GM23338 (cell line): Measurements from ENCODE around the gene HBQ1. TPM values are rescaled to one million over a fixed set of nuclear protein-coding genes. Genes with fewer than 3 reads are reported as not detected.
A peak's percentile ranks its signal among the peaks of the same experiment; 100 is the strongest.

Experiments
- ATAC-seq: fragments of 200-7000 bp; cut with Tn5 transposase; 3 replicates; pipeline ENCODE4 v1.9.1; 2020
- DNase-seq: peaks from one replicate; pipeline ENCODE4 v3.0.0-alpha.2; 2015; ENCODE audit warnings: low spot score
- H2AFZ ChIP-seq: fragments of 200-600 bp; sonication (generic); 2 replicates; pipeline ENCODE4 v1.8.0; 2016; ENCODE audit warnings: antibody characterized with exemption, mild to moderate bottlenecking, moderate library complexity
- H3F3A ChIP-seq: fragments of 200-600 bp; sonication (generic); replicated peaks from 2 replicates; pipeline ENCODE4 v1.8.0; 2017; ENCODE audit warnings: antibody characterized with exemption, mixed run types, low read depth
- H3K27ac ChIP-seq: fragments of 200-600 bp; sonication (generic); 2 replicates; pipeline ENCODE4 v1.6.1; 2016; ENCODE audit warnings: low read depth
- H3K27me3 ChIP-seq: fragments of 200-600 bp; sonication (generic); 2 replicates; pipeline ENCODE4 v1.8.0; 2016; ENCODE audit warnings: mild to moderate bottlenecking, mixed run types, moderate library complexity; ENCODE audit not compliant: insufficient read depth
- H3K36me3 ChIP-seq: fragments of 200-600 bp; sonication (generic); 2 replicates; pipeline ENCODE4 v1.8.0; 2016; ENCODE audit warnings: mild to moderate bottlenecking; ENCODE audit not compliant: insufficient read depth
- H3K4me1 ChIP-seq: fragments of 200-600 bp; sonication (generic); 2 replicates; pipeline ENCODE4 v1.8.0; 2016; ENCODE audit warnings: mild to moderate bottlenecking, moderate library complexity; ENCODE audit not compliant: insufficient read depth
- H3K4me2 ChIP-seq: fragments of 200-600 bp; sonication (generic); 2 replicates; pipeline ENCODE4 v1.7.1; 2017; ENCODE audit warnings: mixed run types
- H3K4me3 ChIP-seq: fragments of 200-600 bp; sonication (generic); 2 replicates; pipeline ENCODE4 v1.6.1; 2016; ENCODE audit warnings: mixed run types
- H3K79me2 ChIP-seq: fragments of 200-600 bp; sonication (generic); replicated peaks from 2 replicates; pipeline ENCODE4 v1.8.0; 2017; ENCODE audit warnings: mild to moderate bottlenecking; ENCODE audit not compliant: insufficient read depth
- H3K9me2 ChIP-seq: fragments of 200-600 bp; sonication (generic); 2 replicates; pipeline ENCODE4 v1.8.0; 2017; ENCODE audit not compliant: insufficient read depth
- H4K20me1 ChIP-seq: fragments of 200-600 bp; sonication (generic); replicated peaks from 2 replicates; pipeline ENCODE4 v1.8.0; 2017; ENCODE audit warnings: mild to moderate bottlenecking; ENCODE audit not compliant: insufficient read depth
- H3K27ac Mint-ChIP-seq: 2 replicates; pipeline ENCODE4 v1.8.0; 2020; ENCODE audit warnings: inconsistent platforms, mild to moderate bottlenecking, moderate library complexity, mixed read lengths
- H3K27me3 Mint-ChIP-seq: 3 replicates; pipeline ENCODE4 v1.8.0; 2022; ENCODE audit warnings: low read depth, mild to moderate bottlenecking, moderate library complexity, mixed read lengths, inconsistent platforms; ENCODE audit not compliant: insufficient read depth, poor library complexity
- H3K36me3 Mint-ChIP-seq: 3 replicates; pipeline ENCODE4 v1.8.0; 2021; ENCODE audit warnings: low read depth, mild to moderate bottlenecking, inconsistent platforms, moderate library complexity, mixed read lengths
- H3K4me1 Mint-ChIP-seq: 3 replicates; pipeline ENCODE4 v1.8.0; 2020; ENCODE audit warnings: mild to moderate bottlenecking, inconsistent platforms, mixed read lengths
- H3K4me3 Mint-ChIP-seq: 3 replicates; pipeline ENCODE4 v1.8.0; 2021; ENCODE audit warnings: moderate library complexity, mild to moderate bottlenecking, inconsistent platforms, mixed read lengths
- H3K9me3 Mint-ChIP-seq: 3 replicates; pipeline ENCODE4 v1.8.0; 2020; ENCODE audit warnings: moderate library complexity, mild to moderate bottlenecking, inconsistent platforms, mixed read lengths
- CREB1 ChIP-seq: fragments of 250-450 bp; sonication (Bioruptor Pico); IDR thresholded peaks from 2 replicates; pipeline ENCODE4 v1.5.0; 2020; ENCODE audit warnings: low read depth, mild to moderate bottlenecking, moderate library complexity
- ETS1 ChIP-seq: IDR thresholded peaks from 2 replicates; pipeline ENCODE4 v1.6.1; 2016; ENCODE audit warnings: antibody characterized with exemption
- EZH2phosphoT487 ChIP-seq: fragments of 200-600 bp; sonication (generic); IDR thresholded peaks from one replicate; pipeline ENCODE4 v1.8.1; 2018; ENCODE audit warnings: antibody characterized with exemption; ENCODE audit not compliant: unreplicated experiment
- NANOG ChIP-seq: IDR thresholded peaks from 2 replicates; pipeline ENCODE4 v1.6.1; 2016; ENCODE audit warnings: antibody characterized with exemption, borderline replicate concordance
- POLR2AphosphoS5 ChIP-seq: IDR thresholded peaks from 2 replicates; pipeline ENCODE4 v1.6.1; 2016; ENCODE audit warnings: antibody characterized with exemption, low read depth
- STAT1 ChIP-seq: IDR thresholded peaks from one replicate; pipeline ENCODE4 v1.6.1; 2016; ENCODE audit warnings: antibody characterized with exemption; ENCODE audit not compliant: unreplicated experiment
- ZNF331 ChIP-seq: fragments of 250-450 bp; sonication (Bioruptor Pico); IDR thresholded peaks from 2 replicates; pipeline ENCODE4 v1.5.0; 2020; ENCODE audit warnings: low read depth, mild to moderate bottlenecking, moderate library complexity
- polyA plus RNA-seq: library from polyadenylated mRNA; unstranded; fragments of >200 nt; fragmentation: Nextera tagmentation; extraction: Ambion mirVana; gene quantifications from 2 replicates; pipeline ENCODE4 v1.2.1, GENCODE V29; 2016
- total RNA-seq: library from RNA; depleted of rRNA; stranded (reverse); fragments of >200 nt; shearing (Covaris generic); gene quantifications from 2 replicates; pipeline ENCODE4 v1.2.3, GENCODE V29; 2014
- TF ChIP-seq, protein P1 (sequence below), 2 experiments: fragments of 200-600 bp in 1 of 2; sonication (generic) in 1 of 2; conservative IDR thresholded peaks; 2 replicates each; pipeline versions ENCODE4 v1.5.1 to v1.6.1; 2016 to 2017; ENCODE audit warnings: antibody characterized with exemption in 2 of 2, low read depth in 2 of 2, mild to moderate bottlenecking in 2 of 2, moderate library complexity in 1 of 2
- TF ChIP-seq, protein P2 (sequence below): fragments of 250-450 bp; sonication (Bioruptor Pico); IDR thresholded peaks from 2 replicates; pipeline ENCODE4 v1.5.0; 2020; ENCODE audit warnings: mild to moderate bottlenecking, moderate library complexity

The HBQ1 gene
- total and polyA plus RNA-seq, 2 experiments from 2014 or later: 6.6 to 8.5 TPM

DNA sequence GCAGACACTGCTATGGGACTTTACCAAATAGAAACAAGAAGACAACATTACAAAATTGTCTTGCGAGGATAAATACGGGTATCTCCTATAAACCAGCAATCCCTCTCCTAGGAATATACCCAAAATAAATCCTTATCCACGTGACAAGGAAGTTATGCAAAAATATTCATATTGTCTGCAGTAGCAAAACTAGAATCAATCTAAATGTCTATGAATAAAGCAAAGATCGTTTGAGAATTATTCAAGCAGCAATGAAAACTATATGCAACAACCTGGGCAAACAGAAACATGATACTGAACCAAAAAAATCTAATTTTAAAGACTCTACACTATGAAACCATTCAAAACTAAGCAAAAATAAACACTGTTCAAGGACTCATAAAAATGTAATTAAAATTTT, 39.8 kb downstream of the HBQ1 start:
- Histone ChIP-seq H2AFZ (no peak overlapping the region), H3K79me2 (peaks cover 100% of the 10 kb centered on the region), H3K27me3 (no peaks in the 10 kb centered on the region), H3K4me3 (no peak overlapping the region), H3K27ac (no peak overlapping the region), H3F3A (peaks cover 21% of the 10 kb centered on the region), H3K4me2 (no peak overlapping the region), H4K20me1 (peaks cover 53% of the 10 kb centered on the region), H3K4me1 (no peaks in the 10 kb centered on the region), H3K36me3 (peaks cover 68% of the 10 kb centered on the region), H3K9me2 (no peaks in the 10 kb centered on the region)
- Mint-ChIP-seq H3K9me3 (no peaks in the 10 kb centered on the region), H3K27me3 (peaks cover 1% of the 10 kb centered on the region), H3K4me3 (no peak overlapping the region), H3K27ac (no peak overlapping the region), H3K4me1 (no peaks in the 10 kb centered on the region), H3K36me3 (peaks cover 93% of the 10 kb centered on the region)
- no peak for TF ChIP-seq NANOG
- DNase-seq (no peak), ATAC-seq (no peak)

- ATAC-seq (peak; percentile 51), DNase-seq (peak; percentile 33)
- peaks cover 57% of the 10 kb centered on the region for H3K79me2 ChIP-seq
- H3K36me3 ChIP-seq: peaks cover 38% of the 10 kb centered on the region
- Mint-ChIP-seq H3K27me3 (peaks cover 4% of the 10 kb centered on the region), H3K36me3 (peaks cover 50% of the 10 kb centered on the region), H3K27ac (peak overlapping the region; percentile 96), H3K9me3 (no peaks in the 10 kb centered on the region), H3K4me1 (peaks cover 17% of the 10 kb centered on the region; the same call in 2 of the 3 replicates), H3K4me3 (peak overlapping the region; percentile 98)
- no peaks in the 10 kb centered on the region for H3K9me2 ChIP-seq
- H2AFZ ChIP-seq: 0 out of 2 replicates have a peak overlapping the region, but pooled peaks have one; percentile 59
- peaks cover 41% of the 10 kb centered on the region for H4K20me1 ChIP-seq
- H3F3A ChIP-seq: peaks cover 25% of the 10 kb centered on the region
- peaks cover 11% of the 10 kb centered on the region for H3K4me1 ChIP-seq
- H3K4me2 ChIP-seq: peak overlapping the region; percentile 99
- peak overlapping the region; percentile 74; the same call in 1 of the 2 replicates for H3K27ac ChIP-seq
- H3K27me3 ChIP-seq: no peaks in the 10 kb centered on the region
- peak overlapping the region; percentile 100 for H3K4me3 ChIP-seq
- 0 out of 2 replicates have a peak, but pooled peaks have one; percentile 13 for TF ChIP-seq ETS1
- no peak for TF ChIP-seq STAT1
- TF ChIP-seq EZH2phosphoT487: no peak
- TF ChIP-seq, protein P1, sequence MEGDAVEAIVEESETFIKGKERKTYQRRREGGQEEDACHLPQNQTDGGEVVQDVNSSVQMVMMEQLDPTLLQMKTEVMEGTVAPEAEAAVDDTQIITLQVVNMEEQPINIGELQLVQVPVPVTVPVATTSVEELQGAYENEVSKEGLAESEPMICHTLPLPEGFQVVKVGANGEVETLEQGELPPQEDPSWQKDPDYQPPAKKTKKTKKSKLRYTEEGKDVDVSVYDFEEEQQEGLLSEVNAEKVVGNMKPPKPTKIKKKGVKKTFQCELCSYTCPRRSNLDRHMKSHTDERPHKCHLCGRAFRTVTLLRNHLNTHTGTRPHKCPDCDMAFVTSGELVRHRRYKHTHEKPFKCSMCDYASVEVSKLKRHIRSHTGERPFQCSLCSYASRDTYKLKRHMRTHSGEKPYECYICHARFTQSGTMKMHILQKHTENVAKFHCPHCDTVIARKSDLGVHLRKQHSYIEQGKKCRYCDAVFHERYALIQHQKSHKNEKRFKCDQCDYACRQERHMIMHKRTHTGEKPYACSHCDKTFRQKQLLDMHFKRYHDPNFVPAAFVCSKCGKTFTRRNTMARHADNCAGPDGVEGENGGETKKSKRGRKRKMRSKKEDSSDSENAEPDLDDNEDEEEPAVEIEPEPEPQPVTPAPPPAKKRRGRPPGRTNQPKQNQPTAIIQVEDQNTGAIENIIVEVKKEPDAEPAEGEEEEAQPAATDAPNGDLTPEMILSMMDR (conservative IDR thresholded peaks at IDR 0.05; ENCODE audit: low read depth in 2 of 2): no peak
- no peak for TF ChIP-seq CREB1 (CRISPR knock-in tag)
- TF ChIP-seq ZNF331 (CRISPR knock-in tag): no peak
- TF ChIP-seq, protein P2, sequence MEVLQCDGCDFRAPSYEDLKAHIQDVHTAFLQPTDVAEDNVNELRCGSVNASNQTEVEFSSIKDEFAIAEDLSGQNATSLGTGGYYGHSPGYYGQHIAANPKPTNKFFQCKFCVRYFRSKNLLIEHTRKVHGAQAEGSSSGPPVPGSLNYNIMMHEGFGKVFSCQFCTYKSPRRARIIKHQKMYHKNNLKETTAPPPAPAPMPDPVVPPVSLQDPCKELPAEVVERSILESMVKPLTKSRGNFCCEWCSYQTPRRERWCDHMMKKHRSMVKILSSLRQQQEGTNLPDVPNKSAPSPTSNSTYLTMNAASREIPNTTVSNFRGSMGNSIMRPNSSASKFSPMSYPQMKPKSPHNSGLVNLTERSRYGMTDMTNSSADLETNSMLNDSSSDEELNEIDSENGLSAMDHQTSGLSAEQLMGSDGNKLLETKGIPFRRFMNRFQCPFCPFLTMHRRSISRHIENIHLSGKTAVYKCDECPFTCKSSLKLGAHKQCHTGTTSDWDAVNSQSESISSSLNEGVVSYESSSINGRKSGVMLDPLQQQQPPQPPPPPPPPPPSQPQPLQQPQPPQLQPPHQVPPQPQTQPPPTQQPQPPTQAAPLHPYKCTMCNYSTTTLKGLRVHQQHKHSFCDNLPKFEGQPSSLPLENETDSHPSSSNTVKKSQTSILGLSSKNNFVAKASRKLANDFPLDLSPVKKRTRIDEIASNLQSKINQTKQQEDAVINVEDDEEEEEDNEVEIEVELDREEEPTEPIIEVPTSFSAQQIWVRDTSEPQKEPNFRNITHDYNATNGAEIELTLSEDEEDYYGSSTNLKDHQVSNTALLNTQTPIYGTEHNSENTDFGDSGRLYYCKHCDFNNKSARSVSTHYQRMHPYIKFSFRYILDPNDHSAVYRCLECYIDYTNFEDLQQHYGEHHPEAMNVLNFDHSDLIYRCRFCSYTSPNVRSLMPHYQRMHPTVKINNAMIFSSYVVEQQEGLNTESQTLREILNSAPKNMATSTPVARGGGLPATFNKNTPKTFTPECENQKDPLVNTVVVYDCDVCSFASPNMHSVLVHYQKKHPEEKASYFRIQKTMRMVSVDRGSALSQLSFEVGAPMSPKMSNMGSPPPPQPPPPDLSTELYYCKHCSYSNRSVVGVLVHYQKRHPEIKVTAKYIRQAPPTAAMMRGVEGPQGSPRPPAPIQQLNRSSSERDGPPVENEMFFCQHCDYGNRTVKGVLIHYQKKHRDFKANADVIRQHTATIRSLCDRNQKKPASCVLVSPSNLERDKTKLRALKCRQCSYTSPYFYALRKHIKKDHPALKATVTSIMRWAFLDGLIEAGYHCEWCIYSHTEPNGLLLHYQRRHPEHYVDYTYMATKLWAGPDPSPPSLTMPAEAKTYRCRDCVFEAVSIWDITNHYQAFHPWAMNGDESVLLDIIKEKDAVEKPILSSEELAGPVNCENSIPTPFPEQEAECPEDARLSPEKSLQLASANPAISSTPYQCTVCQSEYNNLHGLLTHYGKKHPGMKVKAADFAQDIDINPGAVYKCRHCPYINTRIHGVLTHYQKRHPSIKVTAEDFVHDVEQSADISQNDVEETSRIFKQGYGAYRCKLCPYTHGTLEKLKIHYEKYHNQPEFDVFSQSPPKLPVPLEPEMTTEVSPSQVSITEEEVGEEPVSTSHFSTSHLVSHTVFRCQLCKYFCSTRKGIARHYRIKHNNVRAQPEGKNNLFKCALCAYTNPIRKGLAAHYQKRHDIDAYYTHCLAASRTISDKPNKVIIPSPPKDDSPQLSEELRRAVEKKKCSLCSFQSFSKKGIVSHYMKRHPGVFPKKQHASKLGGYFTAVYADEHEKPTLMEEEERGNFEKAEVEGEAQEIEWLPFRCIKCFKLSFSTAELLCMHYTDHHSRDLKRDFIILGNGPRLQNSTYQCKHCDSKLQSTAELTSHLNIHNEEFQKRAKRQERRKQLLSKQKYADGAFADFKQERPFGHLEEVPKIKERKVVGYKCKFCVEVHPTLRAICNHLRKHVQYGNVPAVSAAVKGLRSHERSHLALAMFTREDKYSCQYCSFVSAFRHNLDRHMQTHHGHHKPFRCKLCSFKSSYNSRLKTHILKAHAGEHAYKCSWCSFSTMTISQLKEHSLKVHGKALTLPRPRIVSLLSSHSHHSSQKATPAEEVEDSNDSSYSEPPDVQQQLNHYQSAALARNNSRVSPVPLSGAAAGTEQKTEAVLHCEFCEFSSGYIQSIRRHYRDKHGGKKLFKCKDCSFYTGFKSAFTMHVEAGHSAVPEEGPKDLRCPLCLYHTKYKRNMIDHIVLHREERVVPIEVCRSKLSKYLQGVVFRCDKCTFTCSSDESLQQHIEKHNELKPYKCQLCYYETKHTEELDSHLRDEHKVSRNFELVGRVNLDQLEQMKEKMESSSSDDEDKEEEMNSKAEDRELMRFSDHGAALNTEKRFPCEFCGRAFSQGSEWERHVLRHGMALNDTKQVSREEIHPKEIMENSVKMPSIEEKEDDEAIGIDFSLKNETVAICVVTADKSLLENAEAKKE (CRISPR knock-in tag): no peak
- TF ChIP-seq POLR2AphosphoS5: no peak
These were observed 48.0 kb downstream of the HBQ1 start for GRCh38 chr16:228151-228851.
